22Rv1 (cell line): Measurements from ENCODE around the gene TAF10.

Source experiments
- H3K27ac ChIP-seq: fragments of 450-650 bp; 2 replicates; pipeline ENCODE4 v1.5.1; 2017
- ZFX ChIP-seq: fragments of 450-650 bp; IDR thresholded peaks from 2 replicates; pipeline ENCODE4 v1.6.1; 2017; ENCODE audit warnings: antibody characterized with exemption, borderline replicate concordance
- TF ChIP-seq, protein P1 (sequence below): fragments of 450-650 bp; IDR thresholded peaks from 2 replicates; pipeline ENCODE4 v1.5.1; 2017; ENCODE audit warnings: mild to moderate bottlenecking

The TAF10 gene

DNA sequence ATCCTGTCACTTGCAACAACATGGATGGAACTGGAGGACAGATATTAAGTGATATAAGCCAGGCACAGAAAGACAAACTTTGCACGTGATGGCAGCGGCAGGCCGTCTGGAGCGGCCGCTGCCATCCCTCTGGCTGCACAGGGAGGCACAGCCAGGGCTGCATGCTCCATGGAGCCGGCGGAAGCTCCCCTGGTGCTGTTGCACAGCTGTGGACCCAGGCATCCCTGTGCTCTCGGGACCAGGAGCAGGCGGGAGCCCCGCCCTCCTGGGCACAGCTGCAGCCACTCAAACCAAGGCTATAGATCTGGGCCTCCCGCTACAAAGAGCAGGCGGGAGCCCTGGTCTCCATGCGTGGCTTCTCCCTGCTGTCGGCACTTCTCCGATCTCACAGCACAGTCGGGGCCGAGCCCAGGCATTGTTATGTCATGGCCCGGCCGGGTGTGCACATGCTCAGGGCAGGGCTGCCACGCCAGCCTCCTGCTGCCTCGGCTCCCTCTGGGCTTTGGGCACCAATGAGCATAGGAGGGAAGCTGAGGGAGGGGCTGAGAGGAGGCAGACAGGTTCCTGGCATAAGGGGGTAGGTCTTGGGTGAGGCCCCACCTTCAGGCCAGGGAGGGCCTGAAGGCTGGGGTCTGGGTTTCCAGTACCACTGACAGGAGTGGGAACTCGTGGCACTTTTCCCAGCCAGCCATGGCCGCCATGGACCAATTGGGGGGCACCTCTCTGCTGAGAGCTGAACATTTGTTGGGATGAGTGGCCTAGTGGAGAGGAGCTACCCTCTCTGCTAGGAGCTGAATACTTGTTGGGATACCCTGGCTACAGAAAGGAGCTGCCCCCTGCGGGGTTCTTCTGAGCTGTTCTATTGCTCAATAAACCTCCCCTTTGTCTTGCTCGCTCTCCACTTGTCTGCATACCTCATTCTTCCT is 25.3 kb downstream of the TAF10 start:
- no peak overlapping the region for H3K27ac ChIP-seq
- TF ChIP-seq ZFX: no peak

- TF ChIP-seq, protein P1, sequence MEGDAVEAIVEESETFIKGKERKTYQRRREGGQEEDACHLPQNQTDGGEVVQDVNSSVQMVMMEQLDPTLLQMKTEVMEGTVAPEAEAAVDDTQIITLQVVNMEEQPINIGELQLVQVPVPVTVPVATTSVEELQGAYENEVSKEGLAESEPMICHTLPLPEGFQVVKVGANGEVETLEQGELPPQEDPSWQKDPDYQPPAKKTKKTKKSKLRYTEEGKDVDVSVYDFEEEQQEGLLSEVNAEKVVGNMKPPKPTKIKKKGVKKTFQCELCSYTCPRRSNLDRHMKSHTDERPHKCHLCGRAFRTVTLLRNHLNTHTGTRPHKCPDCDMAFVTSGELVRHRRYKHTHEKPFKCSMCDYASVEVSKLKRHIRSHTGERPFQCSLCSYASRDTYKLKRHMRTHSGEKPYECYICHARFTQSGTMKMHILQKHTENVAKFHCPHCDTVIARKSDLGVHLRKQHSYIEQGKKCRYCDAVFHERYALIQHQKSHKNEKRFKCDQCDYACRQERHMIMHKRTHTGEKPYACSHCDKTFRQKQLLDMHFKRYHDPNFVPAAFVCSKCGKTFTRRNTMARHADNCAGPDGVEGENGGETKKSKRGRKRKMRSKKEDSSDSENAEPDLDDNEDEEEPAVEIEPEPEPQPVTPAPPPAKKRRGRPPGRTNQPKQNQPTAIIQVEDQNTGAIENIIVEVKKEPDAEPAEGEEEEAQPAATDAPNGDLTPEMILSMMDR: no peak
- no peak for TF ChIP-seq ZFX
These were observed 27.5 kb downstream of the TAF10 start for GRCh38 chr11:6584528-6584927.

GRCh38 chr11:6583584-6583983 is 28.4 kb downstream of the TAF10 start:
- H3K27ac ChIP-seq: no peak overlapping the region
- TF ChIP-seq, protein P1: no peak
- no peak for TF ChIP-seq ZFX

More at GRCh38 chr11:6584528-6584927, 27.5 kb downstream of the TAF10 start:
- H3K27ac ChIP-seq: no peak overlapping the region

DNA sequence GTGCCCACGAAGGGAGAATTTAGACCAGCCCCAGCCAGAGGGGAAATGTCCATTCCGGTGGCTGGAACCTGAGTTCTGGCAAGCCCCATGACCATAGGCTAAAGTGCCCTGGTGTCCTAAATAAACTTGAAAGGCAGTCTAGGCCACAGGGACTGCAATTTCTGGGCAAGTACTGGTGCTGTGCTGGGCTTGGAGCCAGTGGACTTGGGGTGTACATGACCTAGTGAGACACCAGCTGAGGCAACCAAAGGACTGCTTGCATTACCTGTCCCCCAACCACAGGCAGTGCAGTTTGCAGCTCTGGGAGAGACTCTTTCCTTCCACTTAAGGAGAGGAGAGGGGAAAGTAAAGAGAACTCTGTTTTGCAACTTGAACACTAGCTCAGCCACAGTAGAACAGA is 32.3 kb downstream of the TAF10 start:
- H3K27ac ChIP-seq: no peak overlapping the region
- no peak for TF ChIP-seq ZFX
- TF ChIP-seq, protein P1: no peak

DNA sequence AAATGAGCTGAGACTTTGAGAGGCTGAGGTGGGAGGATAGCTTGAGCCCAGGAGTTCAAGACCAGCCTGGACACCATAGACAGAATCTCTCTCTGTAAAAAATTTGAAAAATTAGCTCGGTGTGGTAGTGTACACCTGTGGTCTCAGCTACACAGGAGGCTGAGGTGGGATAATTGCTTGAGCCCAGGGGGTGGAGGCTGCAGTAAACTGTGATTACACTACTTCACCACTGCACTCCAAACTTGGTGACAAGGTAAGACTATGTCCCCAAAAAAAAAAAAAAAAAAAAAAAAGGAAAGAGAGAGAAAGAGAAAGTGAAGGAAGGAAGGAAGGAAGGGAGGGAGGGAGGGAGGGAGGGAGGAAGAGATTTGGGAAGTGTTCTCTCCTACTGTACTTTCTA is 33.9 kb downstream of the TAF10 start:
- no peak for TF ChIP-seq ZFX
- TF ChIP-seq, protein P1: no peak
- no peak overlapping the region for H3K27ac ChIP-seq

GRCh38 chr11:6576471-6577373 is 35.3 kb downstream of the TAF10 start:
- TF ChIP-seq, protein P1: no peak
- no peak for TF ChIP-seq ZFX
- no peak overlapping the region for H3K27ac ChIP-seq

DNA sequence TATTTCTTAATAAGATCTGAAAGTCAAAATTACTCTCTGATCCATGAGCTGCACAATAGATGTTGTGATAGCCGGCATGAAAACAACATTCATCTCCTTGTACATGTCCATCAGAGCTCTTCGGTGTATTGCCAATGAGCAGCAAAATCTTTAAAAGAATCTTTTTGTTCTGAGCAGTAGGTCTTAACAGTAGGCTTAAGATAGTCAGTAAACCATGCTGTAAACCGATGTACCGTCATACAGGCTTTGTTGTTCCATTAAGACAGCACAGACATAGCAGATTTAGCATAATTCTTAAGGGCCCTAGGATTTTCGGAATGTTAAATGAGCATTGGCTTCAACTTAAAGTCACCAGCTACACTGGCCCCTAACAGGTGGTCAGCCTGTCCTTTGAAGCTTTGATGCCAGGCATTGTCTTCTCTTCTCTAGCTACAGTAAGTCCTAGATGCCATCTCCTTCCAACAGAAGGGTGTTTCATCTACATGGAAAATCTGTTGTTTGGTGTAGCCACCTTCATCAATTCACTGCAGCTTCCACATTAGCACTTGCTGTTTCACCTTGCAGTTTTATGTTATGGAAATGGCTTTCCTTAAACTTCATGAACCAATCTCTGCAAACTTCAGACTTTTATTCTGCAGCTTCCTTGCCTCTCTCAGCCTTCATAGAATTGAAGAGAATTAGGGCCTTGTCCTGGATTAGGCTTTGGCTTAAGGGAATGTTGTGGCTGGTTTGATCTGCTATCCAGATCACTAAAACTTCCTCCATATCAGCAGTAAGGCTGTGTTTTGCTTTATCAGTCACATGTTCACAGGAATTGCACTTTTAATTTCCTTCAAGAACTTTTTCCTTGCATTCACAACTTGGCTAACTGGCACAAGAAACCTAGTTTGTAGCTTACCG is 37.0 kb downstream of the TAF10 start:
- H3K27ac ChIP-seq: no peak overlapping the region
- no peak for TF ChIP-seq ZFX
- TF ChIP-seq, protein P1: no peak
